HG03139 (cell line): Measurements from ENCODE around the gene ABCC4.

Experiments used
- ATAC-seq: cut with Tn5 transposase; IDR thresholded peaks from one replicate; pipeline ENCODE4 v1.9.1; 2021; ENCODE audit not compliant: unreplicated experiment

The ABCC4 gene

GRCh38 chr13:95073747-95074311 lies 227.4 kb downstream of the ABCC4 start:
- ATAC-seq: no peak

- no peak for ATAC-seq
These were observed 233.9 kb downstream of the ABCC4 start for GRCh38 chr13:95067303-95067702.

- ATAC-seq: no peak
These were observed 241.2 kb downstream of the ABCC4 start for GRCh38 chr13:95060014-95060519.

- ATAC-seq: no peak
These were observed 241.9 kb downstream of the ABCC4 start for GRCh38 chr13:95059306-95059705.

GRCh38 chr13:95058680-95059079 lies 242.6 kb downstream of the ABCC4 start:
- ATAC-seq: no peak

GRCh38 chr13:95056266-95056665 lies 245.0 kb downstream of the ABCC4 start:
- ATAC-seq: no peak

GRCh38 chr13:95050800-95051615 lies 250.2 kb downstream of the ABCC4 start:
- no peak for ATAC-seq

GRCh38 chr13:95049772-95050171 lies 251.5 kb downstream of the ABCC4 start:
- ATAC-seq: no peak

- ATAC-seq: no peak
These were observed 256.6 kb downstream of the ABCC4 start for GRCh38 chr13:95044452-95045205.

GRCh38 chr13:95039415-95039814 lies 261.8 kb downstream of the ABCC4 start:
- no peak for ATAC-seq

- ATAC-seq: no peak
These were observed 262.3 kb downstream of the ABCC4 start for GRCh38 chr13:95038949-95039348.

- ATAC-seq: no peak
These were observed 265.7 kb downstream of the ABCC4 start for GRCh38 chr13:95035311-95036109.

GRCh38 chr13:95033890-95034289 lies 267.4 kb downstream of the ABCC4 start:
- ATAC-seq: no peak

GRCh38 chr13:95032121-95032520 lies 269.1 kb downstream of the ABCC4 start:
- ATAC-seq: no peak

- no peak for ATAC-seq
These were observed 270.4 kb downstream of the ABCC4 start for GRCh38 chr13:95030821-95031343.

GRCh38 chr13:95027638-95028037 lies 273.6 kb downstream of the ABCC4 start:
- ATAC-seq: no peak

GRCh38 chr13:95025116-95025515 lies 276.1 kb downstream of the ABCC4 start:
- ATAC-seq: no peak

- no peak for ATAC-seq
These were observed 277.8 kb downstream of the ABCC4 start for GRCh38 chr13:95023405-95023804.

- ATAC-seq: no peak
These were observed 280.8 kb downstream of the ABCC4 start for GRCh38 chr13:95020298-95020987.

GRCh38 chr13:95019886-95020285 lies 281.4 kb downstream of the ABCC4 start:
- ATAC-seq: no peak
